DND-41 (cell line): Measurements from ENCODE around the gene MARCHF9.

Experiments
- EZH2 ChIP-seq: IDR thresholded peaks from 3 replicates; pipeline ENCODE4 v1.6.1; 2012; ENCODE audit warnings: borderline replicate concordance, low read depth, mild to moderate bottlenecking, moderate library complexity, low read length, inconsistent platforms; ENCODE audit not compliant: severe bottlenecking
- TF ChIP-seq, protein P1 (sequence below): IDR thresholded peaks from 2 replicates; pipeline ENCODE4 v1.5.1; 2012; ENCODE audit warnings: borderline replicate concordance, low read length, moderate library complexity, mild to moderate bottlenecking; ENCODE audit not compliant: poor library complexity, severe bottlenecking; ENCODE audit errors: extremely low read depth

- TF ChIP-seq EZH2, result no peak
- TF ChIP-seq, protein P1, sequence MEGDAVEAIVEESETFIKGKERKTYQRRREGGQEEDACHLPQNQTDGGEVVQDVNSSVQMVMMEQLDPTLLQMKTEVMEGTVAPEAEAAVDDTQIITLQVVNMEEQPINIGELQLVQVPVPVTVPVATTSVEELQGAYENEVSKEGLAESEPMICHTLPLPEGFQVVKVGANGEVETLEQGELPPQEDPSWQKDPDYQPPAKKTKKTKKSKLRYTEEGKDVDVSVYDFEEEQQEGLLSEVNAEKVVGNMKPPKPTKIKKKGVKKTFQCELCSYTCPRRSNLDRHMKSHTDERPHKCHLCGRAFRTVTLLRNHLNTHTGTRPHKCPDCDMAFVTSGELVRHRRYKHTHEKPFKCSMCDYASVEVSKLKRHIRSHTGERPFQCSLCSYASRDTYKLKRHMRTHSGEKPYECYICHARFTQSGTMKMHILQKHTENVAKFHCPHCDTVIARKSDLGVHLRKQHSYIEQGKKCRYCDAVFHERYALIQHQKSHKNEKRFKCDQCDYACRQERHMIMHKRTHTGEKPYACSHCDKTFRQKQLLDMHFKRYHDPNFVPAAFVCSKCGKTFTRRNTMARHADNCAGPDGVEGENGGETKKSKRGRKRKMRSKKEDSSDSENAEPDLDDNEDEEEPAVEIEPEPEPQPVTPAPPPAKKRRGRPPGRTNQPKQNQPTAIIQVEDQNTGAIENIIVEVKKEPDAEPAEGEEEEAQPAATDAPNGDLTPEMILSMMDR, result no peak
Measured at GRCh38 chr12:57740656-57741412, 14.1 kb upstream of the MARCHF9 start.
